Measurements from ENCODE around the gene ADGRG1. TPM values are rescaled to one million over a fixed set of nuclear protein-coding genes. Genes with fewer than 3 reads are reported as not detected.

ADGRG1 gene
- total RNA-seq, 2 donors from 2014 or later = 9.0 to 21.3 TPM

GRCh38 chr16:57627184-57627871 lies 1.1 kb upstream of the ADGRG1 start:
- peaks cover 22% of the 10 kb centered on the region for H3K4me1 Mint-ChIP-seq (ENCODE audit: low read depth)
- no peak overlapping the region for H3K27ac Mint-ChIP-seq
- ATAC-seq (replicated peaks in 1 of 2) = no peak
- peaks cover 24% of the 10 kb centered on the region for H3K27me3 Mint-ChIP-seq (ENCODE audit: low read depth)
- peaks cover 0 to 4% of the 10 kb centered on the region in 2 donors for H3K36me3 Mint-ChIP-seq (ENCODE audit: insufficient read depth in 2 of 2)
- no peak overlapping the region for H3K4me3 Mint-ChIP-seq
- no peak for DNase-seq
- H3K9me3 Mint-ChIP-seq = no peaks in the 10 kb centered on the region

DNA sequence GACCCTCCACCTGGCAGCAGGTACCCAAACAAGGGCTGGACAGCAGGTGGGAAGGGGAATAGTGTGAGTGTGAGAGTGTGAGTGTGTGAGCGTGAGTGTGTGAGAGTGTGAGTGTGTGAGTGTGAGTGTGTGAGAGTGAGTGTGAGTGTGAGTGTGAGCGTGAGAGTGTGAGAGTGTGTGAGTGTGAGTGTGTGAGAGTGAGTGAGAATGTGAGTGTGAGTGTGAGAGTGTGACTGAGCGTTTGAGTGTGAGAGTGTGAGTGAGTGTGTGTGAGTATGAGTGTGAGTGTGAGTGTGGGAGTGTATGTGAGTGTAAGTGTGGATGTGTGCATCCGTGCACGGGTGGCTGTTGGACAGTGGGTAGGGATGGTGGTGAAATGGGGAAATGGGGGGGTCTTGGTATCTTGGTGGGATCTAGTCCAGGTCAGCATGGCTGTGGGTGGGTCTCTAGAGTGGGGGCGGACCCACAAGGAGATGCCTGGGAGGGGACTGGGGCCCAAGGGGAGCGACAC lies 408 bp downstream of the ADGRG1 start:
- Mint-ChIP-seq H3K4me3 (peak overlapping the region; percentile 69 to 76), H3K9me3 (no peaks in the 10 kb centered on the region), H3K36me3 (ENCODE audit: insufficient read depth in 2 of 2) (peaks cover 0 to 4% of the 10 kb centered on the region in 2 donors), H3K27ac (peak overlapping the region; percentile 71), H3K4me1 (ENCODE audit: low read depth) (peaks cover 22% of the 10 kb centered on the region), H3K27me3 (ENCODE audit: low read depth) (peaks cover 24% of the 10 kb centered on the region)
- ATAC-seq (replicated peaks in 1 of 2) (no peak), DNase-seq (no peak)

GRCh38 chr16:57629516-57630406 lies 1.3 kb downstream of the ADGRG1 start:
- H3K9me3 Mint-ChIP-seq = no peaks in the 10 kb centered on the region
- H3K4me3 Mint-ChIP-seq = peak overlapping the region; percentile 69 to 76
- H3K27ac Mint-ChIP-seq = no peak overlapping the region
- H3K27me3 Mint-ChIP-seq (ENCODE audit: low read depth) = peaks cover 24% of the 10 kb centered on the region
- H3K4me1 Mint-ChIP-seq (ENCODE audit: low read depth) = peaks cover 22% of the 10 kb centered on the region
- no peak for DNase-seq
- no peak for ATAC-seq (replicated peaks in 1 of 2)
- peaks cover 0 to 4% of the 10 kb centered on the region in 2 donors for H3K36me3 Mint-ChIP-seq (ENCODE audit: insufficient read depth in 2 of 2)

DNA sequence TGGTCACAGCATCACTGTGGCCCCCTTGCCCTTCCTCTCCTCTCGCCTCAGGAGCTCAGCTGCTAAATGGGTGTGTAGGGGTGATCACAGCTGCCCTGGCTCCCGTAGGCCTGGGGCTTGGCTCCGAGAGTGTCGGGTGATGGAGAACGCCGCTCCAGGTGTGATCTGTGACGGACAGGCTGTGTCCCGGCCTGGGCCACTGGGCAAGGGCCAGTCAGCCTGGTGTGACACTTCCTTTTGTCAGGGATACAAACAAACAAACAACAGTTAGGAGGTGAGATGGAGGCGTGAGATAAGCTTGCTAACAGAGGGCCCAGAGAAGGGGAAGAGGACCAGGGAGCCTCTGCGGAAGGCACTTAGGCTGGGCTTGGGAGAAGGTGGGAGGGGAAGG lies 2.0 kb downstream of the ADGRG1 start:
- H3K27me3 Mint-ChIP-seq (ENCODE audit: low read depth) = peaks cover 24% of the 10 kb centered on the region
- H3K27ac Mint-ChIP-seq = no peak overlapping the region
- ATAC-seq (replicated peaks in 1 of 2) (no peak), DNase-seq (no peak)
- no peaks in the 10 kb centered on the region for H3K9me3 Mint-ChIP-seq
- H3K4me3 Mint-ChIP-seq = no peak overlapping the region
- H3K4me1 Mint-ChIP-seq (ENCODE audit: low read depth) = peaks cover 22% of the 10 kb centered on the region
- H3K36me3 Mint-ChIP-seq (ENCODE audit: insufficient read depth in 2 of 2) = peaks cover 0 to 4% of the 10 kb centered on the region in 2 donors

GRCh38 chr16:57630931-57631845 lies 2.8 kb downstream of the ADGRG1 start:
- Mint-ChIP-seq H3K27me3 (ENCODE audit: low read depth) (peaks cover 24% of the 10 kb centered on the region), H3K27ac (no peak overlapping the region), H3K9me3 (no peaks in the 10 kb centered on the region), H3K4me3 (no peak overlapping the region), H3K4me1 (ENCODE audit: low read depth) (peaks cover 22% of the 10 kb centered on the region), H3K36me3 (ENCODE audit: insufficient read depth in 2 of 2) (peaks cover 0 to 4% of the 10 kb centered on the region in 2 donors)
- DNase-seq = no peak
- ATAC-seq (replicated peaks in 1 of 2) = no peak

DNA sequence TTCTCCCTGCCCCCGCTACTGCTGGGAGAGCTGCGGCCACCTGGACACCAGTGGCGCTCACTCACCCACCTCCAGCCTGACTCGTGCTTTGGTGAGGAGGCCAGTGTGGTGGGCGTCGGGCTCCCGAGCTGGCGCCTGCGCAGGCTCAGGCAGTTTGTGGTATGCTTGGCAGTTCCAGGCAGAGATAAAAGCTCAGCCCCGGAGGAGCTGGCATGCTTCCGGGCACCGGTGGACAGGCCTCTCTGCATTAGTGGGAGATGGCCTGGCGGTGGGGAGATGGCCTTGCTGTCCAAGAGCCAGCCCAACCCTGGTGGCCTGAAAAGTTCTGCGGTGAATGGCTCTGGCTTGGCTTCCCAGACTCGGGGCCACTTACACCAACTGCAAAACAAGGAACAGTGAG lies 4.1 kb downstream of the ADGRG1 start:
- H3K9me3 Mint-ChIP-seq = no peaks in the 10 kb centered on the region
- H3K27me3 Mint-ChIP-seq (ENCODE audit: low read depth) = peaks cover 36% of the 10 kb centered on the region
- peaks cover 18% of the 10 kb centered on the region for H3K4me1 Mint-ChIP-seq (ENCODE audit: low read depth)
- DNase-seq (no peak), ATAC-seq (replicated peaks in 1 of 2) (no peak)
- peaks cover 0 to 4% of the 10 kb centered on the region in 2 donors for H3K36me3 Mint-ChIP-seq (ENCODE audit: insufficient read depth in 2 of 2)
- H3K27ac Mint-ChIP-seq = no peak overlapping the region
- no peak overlapping the region for H3K4me3 Mint-ChIP-seq

DNA sequence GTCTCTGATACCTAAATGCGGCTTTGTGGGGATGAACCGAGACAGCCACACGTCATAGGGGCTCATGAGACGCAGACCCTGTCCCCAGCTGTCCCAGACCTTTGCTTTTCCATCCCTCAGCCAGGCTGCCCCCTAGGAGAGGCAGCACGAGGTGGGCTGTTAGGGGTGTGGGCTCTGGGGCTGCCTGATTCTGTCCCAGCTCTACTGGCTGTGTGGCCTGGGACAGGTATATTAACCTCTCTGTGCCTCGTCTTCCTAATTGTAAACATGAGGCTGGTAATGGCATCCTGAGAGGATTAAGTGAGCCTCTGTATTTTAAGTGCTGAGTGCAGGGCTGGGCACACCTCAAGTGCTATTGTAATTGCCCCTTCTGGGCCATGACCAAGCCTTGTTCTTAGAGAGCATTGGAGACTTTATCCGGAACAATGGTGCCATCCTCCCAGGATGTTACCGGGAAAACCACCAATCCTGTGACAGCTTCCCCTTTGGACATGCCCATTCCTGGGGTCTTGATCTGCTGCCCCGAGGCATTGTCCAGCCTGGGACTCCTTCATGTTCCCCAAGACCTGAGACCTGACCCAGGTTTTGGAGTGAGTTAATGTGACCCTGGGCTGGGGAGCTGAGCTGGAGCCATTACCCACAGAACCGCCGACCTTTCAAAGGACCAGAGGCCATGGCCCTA lies 5.1 kb downstream of the ADGRG1 start:
- ATAC-seq (replicated peaks in 1 of 2) = no peak
- no peak overlapping the region for H3K27ac Mint-ChIP-seq

DNA sequence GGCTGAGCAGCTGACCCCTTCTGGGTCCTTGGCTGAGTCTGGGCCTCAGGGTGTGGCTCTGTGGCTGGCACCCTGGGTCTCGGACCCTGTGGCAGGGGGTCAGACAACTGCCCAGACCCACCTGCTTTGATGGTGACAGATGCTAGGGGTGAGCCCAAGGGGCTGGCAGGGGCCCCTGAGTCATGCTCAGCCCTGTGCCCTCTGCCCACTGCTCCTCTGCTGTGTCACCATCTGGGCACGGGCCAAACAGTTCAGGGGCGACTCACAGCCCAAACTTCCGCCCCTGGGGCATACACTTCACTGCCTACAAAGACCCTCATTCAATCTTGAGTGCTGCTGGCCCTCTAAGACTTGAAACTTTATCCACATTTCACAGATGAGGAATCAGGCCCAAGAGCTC lies 5.7 kb downstream of the ADGRG1 start:
- Mint-ChIP-seq H3K4me3 (no peak overlapping the region), H3K4me1 (ENCODE audit: low read depth) (peaks cover 6% of the 10 kb centered on the region), H3K27ac (no peak overlapping the region), H3K27me3 (ENCODE audit: low read depth) (peaks cover 27% of the 10 kb centered on the region), H3K36me3 (ENCODE audit: insufficient read depth in 2 of 2) (no peaks in the 10 kb centered on the region), H3K9me3 (no peaks in the 10 kb centered on the region)
- ATAC-seq (replicated peaks in 1 of 2) (peak; percentile 47 to 49), DNase-seq (no peak)

More for the DNA sequence above, 5.1 kb downstream of the ADGRG1 start:
- Mint-ChIP-seq H3K9me3 (no peaks in the 10 kb centered on the region), H3K27me3 (ENCODE audit: low read depth) (peaks cover 33% of the 10 kb centered on the region), H3K4me1 (ENCODE audit: low read depth) (peaks cover 12% of the 10 kb centered on the region), H3K36me3 (ENCODE audit: insufficient read depth in 2 of 2) (peaks cover 0 to 3% of the 10 kb centered on the region in 2 donors), H3K4me3 (no peak overlapping the region)
- no peak for DNase-seq

GRCh38 chr16:57635266-57636097 lies 7.1 kb downstream of the ADGRG1 start:
- no peak overlapping the region for H3K4me3 Mint-ChIP-seq
- ATAC-seq (replicated peaks in 1 of 2) = no peak
- no peak for DNase-seq

DNA sequence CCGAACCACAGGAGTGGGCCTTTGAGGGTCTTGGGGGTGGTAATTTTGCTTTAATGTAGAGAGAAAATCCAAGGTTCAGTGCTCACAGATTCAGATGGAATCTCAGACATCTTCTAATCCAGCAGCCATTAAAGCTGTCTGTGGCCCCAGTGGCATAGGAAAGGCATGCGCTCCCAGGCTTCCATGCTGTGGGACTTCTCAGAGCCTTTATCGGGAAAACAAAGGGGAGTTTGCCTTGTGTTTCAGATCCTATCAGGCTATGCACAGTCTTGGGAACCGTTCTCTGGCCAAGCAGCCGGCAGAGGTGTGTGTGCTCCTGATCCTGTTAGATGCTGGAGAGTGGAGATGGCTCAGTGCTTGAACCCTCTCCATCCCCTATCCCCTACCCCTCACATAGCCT lies 7.8 kb downstream of the ADGRG1 start:
- Mint-ChIP-seq H3K4me3 (no peak overlapping the region), H3K36me3 (ENCODE audit: insufficient read depth in 2 of 2) (no peaks in the 10 kb centered on the region), H3K27me3 (ENCODE audit: low read depth) (peaks cover 24% of the 10 kb centered on the region), H3K9me3 (no peaks in the 10 kb centered on the region), H3K4me1 (ENCODE audit: low read depth) (no peaks in the 10 kb centered on the region), H3K27ac (no peak overlapping the region)
- ATAC-seq (replicated peaks in 1 of 2) = no peak
- DNase-seq = no peak

More at GRCh38 chr16:57635266-57636097, 7.1 kb downstream of the ADGRG1 start:
- Mint-ChIP-seq H3K9me3 (no peaks in the 10 kb centered on the region), H3K36me3 (ENCODE audit: insufficient read depth in 2 of 2) (no peaks in the 10 kb centered on the region), H3K27me3 (ENCODE audit: low read depth) (peaks cover 24% of the 10 kb centered on the region), H3K27ac (no peak overlapping the region), H3K4me1 (ENCODE audit: low read depth) (no peaks in the 10 kb centered on the region)

- H3K4me3 Mint-ChIP-seq = no peak overlapping the region
- DNase-seq (no peak), ATAC-seq (replicated peaks in 1 of 2) (no peak)
- H3K27ac Mint-ChIP-seq = no peak overlapping the region
- no peaks in the 10 kb centered on the region for H3K36me3 Mint-ChIP-seq (ENCODE audit: insufficient read depth in 2 of 2)
- no peaks in the 10 kb centered on the region for H3K9me3 Mint-ChIP-seq
- no peaks in the 10 kb centered on the region for H3K4me1 Mint-ChIP-seq (ENCODE audit: low read depth)
- peaks cover 24% of the 10 kb centered on the region for H3K27me3 Mint-ChIP-seq (ENCODE audit: low read depth)
Measured at GRCh38 chr16:57637020-57637419, 8.6 kb downstream of the ADGRG1 start.
